KMS-11 (cell line): ENCODE data around the gene CD163L1.

Experiments used
- H2AFZ ChIP-seq: fragments of 200-600 bp; sonication (generic); 2 replicates; pipeline ENCODE4 v1.6.1; 2016; ENCODE audit warnings: antibody characterized with exemption, mixed run types, low read depth
- H3K27ac ChIP-seq: fragments of 200-600 bp; sonication (generic); 2 replicates; pipeline ENCODE4 v1.6.1; 2016; ENCODE audit warnings: mild to moderate bottlenecking, mixed run types
- H3K27me3 ChIP-seq: fragments of 200-600 bp; sonication (generic); 2 replicates; pipeline ENCODE4 v1.6.1; 2017; ENCODE audit warnings: mild to moderate bottlenecking, low read depth, mixed run types, moderate library complexity; ENCODE audit not compliant: insufficient read depth
- H3K36me3 ChIP-seq: fragments of 200-600 bp; sonication (generic); 2 replicates; pipeline ENCODE4 v1.6.1; 2017; ENCODE audit warnings: mild to moderate bottlenecking, mixed run types; ENCODE audit not compliant: insufficient read depth
- H3K4me1 ChIP-seq: fragments of 200-600 bp; sonication (generic); 2 replicates; pipeline ENCODE4 v1.6.1; 2016; ENCODE audit warnings: mild to moderate bottlenecking, low read depth, mixed run types; ENCODE audit not compliant: poor library complexity, severe bottlenecking
- H3K4me2 ChIP-seq: fragments of 200-600 bp; sonication (generic); 2 replicates; pipeline ENCODE4 v1.7.0; 2016; ENCODE audit warnings: mild to moderate bottlenecking, mixed run types
- H3K4me3 ChIP-seq: fragments of 200-600 bp; sonication (generic); IDR thresholded peaks from 2 replicates; pipeline ENCODE4 v1.6.1; 2017; ENCODE audit warnings: low read depth, low read length, mixed read lengths; ENCODE audit not compliant: insufficient read depth
- H3K79me2 ChIP-seq: fragments of 200-600 bp; sonication (generic); 2 replicates; pipeline ENCODE4 v1.6.1; 2016; ENCODE audit warnings: low read depth, mixed run types; ENCODE audit not compliant: insufficient read depth
- H3K9ac ChIP-seq: fragments of 200-600 bp; sonication (generic); 2 replicates; pipeline ENCODE4 v1.6.1; 2016; ENCODE audit warnings: mild to moderate bottlenecking, mixed run types
- H4K20me1 ChIP-seq: fragments of 200-600 bp; sonication (generic); 2 replicates; pipeline ENCODE4 v1.6.1; 2016; ENCODE audit warnings: mild to moderate bottlenecking, mixed run types; ENCODE audit not compliant: insufficient read depth
- TF ChIP-seq, protein P1 (sequence below): fragments of 200-600 bp; sonication (generic); conservative IDR thresholded peaks from 2 replicates; pipeline ENCODE4 v1.6.1; 2017; ENCODE audit warnings: low read depth, mild to moderate bottlenecking, antibody characterized with exemption, low read length, moderate library complexity, mixed read lengths

The CD163L1 gene

DNA sequence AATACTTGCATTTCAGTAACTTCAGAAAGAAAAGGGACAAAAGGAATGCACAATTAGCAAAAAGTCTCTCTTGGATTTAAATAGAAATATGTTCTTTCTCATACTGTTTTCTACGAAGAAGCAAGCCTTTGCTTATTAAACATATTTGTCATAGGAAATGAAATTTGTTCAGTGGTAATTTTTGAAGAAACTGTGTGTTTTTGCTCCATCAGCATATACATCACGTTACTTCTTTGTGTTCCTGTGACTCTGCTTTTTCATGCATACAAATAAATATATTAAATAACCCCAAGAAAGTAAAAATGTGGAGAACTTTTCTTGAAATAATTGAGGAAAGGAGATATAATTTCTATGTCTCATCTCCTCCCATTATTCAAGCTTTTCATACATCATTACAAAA, 39.7 kb downstream of the CD163L1 start:
- no peaks in the 10 kb centered on the region for H4K20me1 ChIP-seq

DNA sequence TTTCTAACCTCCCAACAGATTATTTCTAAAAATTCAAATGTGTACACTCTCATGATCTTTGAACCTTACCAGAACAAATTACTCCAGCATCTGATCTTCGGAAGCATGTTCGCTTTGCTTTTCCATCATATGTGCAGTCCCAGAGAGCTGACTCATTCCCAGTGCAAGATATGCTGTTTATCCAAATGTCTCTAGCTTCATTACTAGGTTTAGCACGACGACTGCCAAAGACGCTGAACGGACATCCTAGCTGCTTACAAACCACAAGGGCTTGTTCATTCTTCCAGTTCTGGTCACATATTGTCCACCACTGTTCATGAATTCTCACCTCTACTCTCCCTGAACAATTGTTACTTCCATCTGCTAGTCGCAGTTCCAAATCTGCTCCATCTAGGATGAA, 40.5 kb downstream of the CD163L1 start:
- no peak overlapping the region for H2AFZ ChIP-seq
- no peaks in the 10 kb centered on the region for H3K36me3 ChIP-seq
- TF ChIP-seq, protein P1, sequence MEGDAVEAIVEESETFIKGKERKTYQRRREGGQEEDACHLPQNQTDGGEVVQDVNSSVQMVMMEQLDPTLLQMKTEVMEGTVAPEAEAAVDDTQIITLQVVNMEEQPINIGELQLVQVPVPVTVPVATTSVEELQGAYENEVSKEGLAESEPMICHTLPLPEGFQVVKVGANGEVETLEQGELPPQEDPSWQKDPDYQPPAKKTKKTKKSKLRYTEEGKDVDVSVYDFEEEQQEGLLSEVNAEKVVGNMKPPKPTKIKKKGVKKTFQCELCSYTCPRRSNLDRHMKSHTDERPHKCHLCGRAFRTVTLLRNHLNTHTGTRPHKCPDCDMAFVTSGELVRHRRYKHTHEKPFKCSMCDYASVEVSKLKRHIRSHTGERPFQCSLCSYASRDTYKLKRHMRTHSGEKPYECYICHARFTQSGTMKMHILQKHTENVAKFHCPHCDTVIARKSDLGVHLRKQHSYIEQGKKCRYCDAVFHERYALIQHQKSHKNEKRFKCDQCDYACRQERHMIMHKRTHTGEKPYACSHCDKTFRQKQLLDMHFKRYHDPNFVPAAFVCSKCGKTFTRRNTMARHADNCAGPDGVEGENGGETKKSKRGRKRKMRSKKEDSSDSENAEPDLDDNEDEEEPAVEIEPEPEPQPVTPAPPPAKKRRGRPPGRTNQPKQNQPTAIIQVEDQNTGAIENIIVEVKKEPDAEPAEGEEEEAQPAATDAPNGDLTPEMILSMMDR: no peak
- no peak overlapping the region for H3K4me2 ChIP-seq
- no peak overlapping the region for H3K4me3 ChIP-seq
- no peaks in the 10 kb centered on the region for H3K79me2 ChIP-seq
- H3K4me1 ChIP-seq: no peaks in the 10 kb centered on the region
- H3K27ac ChIP-seq: no peak overlapping the region
- no peaks in the 10 kb centered on the region for H3K27me3 ChIP-seq
- no peaks in the 10 kb centered on the region for H4K20me1 ChIP-seq
- no peak overlapping the region for H3K9ac ChIP-seq

More for the DNA sequence above, 39.7 kb downstream of the CD163L1 start:
- no peak overlapping the region for H3K4me2 ChIP-seq
- no peaks in the 10 kb centered on the region for H3K36me3 ChIP-seq
- H3K4me3 ChIP-seq: no peak overlapping the region
- TF ChIP-seq, protein P1: no peak
- H3K79me2 ChIP-seq: no peaks in the 10 kb centered on the region
- H3K27ac ChIP-seq: no peak overlapping the region
- H3K9ac ChIP-seq: no peak overlapping the region
- no peaks in the 10 kb centered on the region for H3K27me3 ChIP-seq
- H2AFZ ChIP-seq: no peak overlapping the region
- no peaks in the 10 kb centered on the region for H3K4me1 ChIP-seq

DNA sequence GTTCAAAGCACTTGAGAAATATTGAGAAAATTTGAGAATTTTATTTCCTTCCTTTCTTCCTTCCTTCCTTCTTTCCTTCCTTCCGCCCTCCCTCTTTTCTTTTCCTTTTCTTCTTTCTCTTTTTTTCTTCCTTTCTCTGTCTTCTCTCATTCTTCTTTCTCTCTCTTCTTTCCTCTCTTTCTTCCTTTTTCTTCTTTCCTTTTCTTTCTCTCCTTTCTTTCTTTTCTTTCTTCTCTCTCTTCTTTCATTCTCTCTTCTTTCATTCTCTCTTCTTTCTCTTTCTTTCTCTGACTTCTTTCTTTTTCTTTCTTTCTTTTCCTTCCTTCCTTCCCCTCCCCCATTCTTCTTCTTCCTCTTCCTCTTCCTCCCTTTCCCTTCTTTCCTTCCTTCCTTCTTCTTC, 44.9 kb downstream of the CD163L1 start:
- no peaks in the 10 kb centered on the region for H4K20me1 ChIP-seq
- no peaks in the 10 kb centered on the region for H3K79me2 ChIP-seq
- H3K27me3 ChIP-seq: no peaks in the 10 kb centered on the region
- H3K4me3 ChIP-seq: no peak overlapping the region
- TF ChIP-seq, protein P1: no peak
- no peak overlapping the region for H3K27ac ChIP-seq
- H3K36me3 ChIP-seq: no peaks in the 10 kb centered on the region
- H3K4me1 ChIP-seq: no peaks in the 10 kb centered on the region
- no peak overlapping the region for H3K4me2 ChIP-seq
- H2AFZ ChIP-seq: no peak overlapping the region
- no peak overlapping the region for H3K9ac ChIP-seq

DNA sequence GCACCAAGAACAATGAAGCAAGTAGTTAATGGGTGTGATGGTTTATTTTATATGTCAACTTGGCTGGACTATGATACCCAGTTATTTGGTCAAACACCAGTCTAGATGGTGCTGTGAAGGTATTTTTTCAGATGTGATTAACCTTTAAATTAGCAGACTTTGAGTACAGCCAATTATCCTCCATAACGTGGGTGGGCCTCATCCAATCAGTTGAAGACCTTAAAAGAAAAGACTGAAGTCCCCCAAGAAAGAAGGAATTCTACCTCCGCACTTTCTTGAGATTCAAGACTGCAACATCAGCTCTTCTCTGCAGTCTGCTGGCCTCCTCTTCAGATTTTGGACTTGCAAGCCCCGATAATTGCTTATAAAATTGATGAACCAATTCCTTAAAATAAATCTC, 47.5 kb downstream of the CD163L1 start:
- Histone ChIP-seq H3K27me3 (no peaks in the 10 kb centered on the region), H2AFZ (no peak overlapping the region), H3K79me2 (no peaks in the 10 kb centered on the region), H3K27ac (no peak overlapping the region), H3K4me3 (no peak overlapping the region), H3K4me2 (no peak overlapping the region), H4K20me1 (no peaks in the 10 kb centered on the region), H3K4me1 (no peaks in the 10 kb centered on the region), H3K9ac (no peak overlapping the region), H3K36me3 (no peaks in the 10 kb centered on the region)
- TF ChIP-seq, protein P1: no peak
